CD4-positive, alpha-beta T cell treated with Interleukin-6 for 4 hours (primary cell): Measurements from ENCODE around the gene NOL9.

ENCODE experiments used
- DNase-seq: peaks from one replicate; pipeline ENCODE4 v3.0.0-alpha.2; 2020; ENCODE audit warnings: mixed read lengths

The NOL9 gene

DNA sequence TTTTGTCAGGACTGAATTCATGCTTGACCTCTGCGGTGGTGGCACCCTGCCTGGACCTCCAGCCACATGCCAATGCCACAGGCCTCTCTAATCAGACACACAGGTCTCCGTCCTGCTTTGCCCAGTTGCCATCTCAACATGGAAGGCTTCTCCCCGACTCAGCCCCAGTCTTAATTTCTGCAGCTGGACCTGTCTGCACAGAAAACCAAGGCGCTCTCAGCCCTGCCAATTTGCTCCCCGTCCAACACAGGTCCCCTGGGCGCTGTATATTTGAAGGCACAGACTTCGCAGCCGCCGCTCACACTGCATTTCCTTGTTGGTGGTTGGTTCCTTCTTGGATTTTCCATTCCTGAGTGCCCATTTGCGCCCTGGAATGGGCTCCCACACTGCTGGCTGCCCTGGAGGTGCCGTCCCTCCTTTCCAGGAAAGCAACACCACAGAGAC is 34.8 kb downstream of the NOL9 start:
- no peak for DNase-seq

DNA sequence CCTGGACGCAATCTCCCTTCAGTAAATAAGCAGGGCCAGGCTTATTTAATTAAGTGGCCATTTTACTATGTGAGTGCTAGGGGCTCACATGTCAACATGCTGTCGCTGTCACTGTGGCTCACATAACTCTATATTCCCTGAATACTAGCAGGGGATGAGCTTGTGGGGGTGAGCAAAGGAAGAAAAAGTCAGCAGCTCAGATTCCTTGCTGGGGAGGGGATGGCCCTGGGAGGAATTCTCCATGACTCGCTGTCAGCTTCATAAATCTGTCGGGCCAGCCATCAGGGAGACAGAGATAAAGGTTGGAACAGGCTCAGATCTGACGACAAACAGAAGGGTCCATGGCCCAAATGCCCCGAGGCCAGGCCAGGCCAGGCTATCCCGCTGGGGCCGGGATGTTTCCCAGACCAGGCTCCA is 36.9 kb downstream of the NOL9 start:
- no peak for DNase-seq

DNA sequence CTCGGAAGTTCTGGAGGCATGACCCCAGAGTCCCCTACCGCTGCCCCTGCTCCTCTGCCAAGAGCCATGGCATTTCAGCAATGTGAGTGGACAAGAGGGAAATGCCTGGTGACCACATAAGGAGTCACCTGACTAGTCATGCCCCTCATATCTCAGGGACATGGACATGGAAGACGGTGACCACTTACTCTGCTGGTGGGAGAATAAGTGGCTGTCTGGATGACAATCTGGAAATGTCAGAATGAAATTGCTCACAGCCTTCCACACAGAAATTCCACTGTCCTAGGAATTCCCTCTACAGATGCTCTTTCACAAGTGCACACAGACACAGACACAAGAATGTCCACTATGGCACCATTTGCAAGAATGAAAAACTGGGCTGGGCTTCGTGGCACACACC is 38.5 kb downstream of the NOL9 start:
- DNase-seq, result no peak

DNA sequence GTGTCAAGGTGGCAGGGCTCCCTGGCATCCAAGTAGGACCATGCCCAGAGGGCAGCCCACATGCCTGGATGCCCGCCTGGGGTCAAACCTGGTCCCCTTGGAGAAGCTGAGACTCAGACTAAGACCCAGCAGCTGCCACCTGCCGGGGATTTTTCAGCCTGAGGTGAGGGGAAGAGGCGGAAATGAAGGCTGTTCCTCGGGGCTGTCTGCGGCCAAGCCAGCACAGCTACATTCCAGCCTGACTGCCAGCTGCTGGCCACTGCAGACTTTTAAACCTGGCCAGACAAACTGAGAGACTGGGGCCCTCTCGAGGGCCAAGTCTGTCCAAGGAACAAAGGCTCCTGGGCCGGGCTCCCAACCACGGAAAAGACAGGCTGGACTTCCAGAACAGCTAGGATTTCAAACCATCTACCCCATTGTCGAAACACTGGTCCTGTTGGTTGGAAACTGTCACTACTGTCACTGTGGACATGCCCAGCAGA is 41.0 kb downstream of the NOL9 start:
- DNase-seq, result no peak

DNA sequence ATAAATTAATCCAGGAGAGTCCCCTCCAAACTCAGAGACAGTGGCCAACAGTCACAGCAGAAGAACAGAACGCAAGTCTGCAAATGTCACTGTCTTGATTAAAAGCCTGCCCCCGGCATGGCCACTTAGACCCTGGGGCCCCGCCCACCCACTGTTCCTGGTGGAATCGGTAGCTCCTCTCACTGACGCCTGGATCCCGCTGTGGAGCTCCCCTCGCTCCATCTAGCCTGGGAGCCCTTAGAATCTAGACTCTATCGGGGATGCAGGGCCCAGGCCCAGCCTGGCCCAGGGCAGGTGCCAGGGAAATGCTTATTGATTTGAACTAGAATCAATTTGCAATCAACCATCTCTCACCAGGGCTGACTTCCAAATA is 41.4 kb downstream of the NOL9 start:
- no peak for DNase-seq

DNA sequence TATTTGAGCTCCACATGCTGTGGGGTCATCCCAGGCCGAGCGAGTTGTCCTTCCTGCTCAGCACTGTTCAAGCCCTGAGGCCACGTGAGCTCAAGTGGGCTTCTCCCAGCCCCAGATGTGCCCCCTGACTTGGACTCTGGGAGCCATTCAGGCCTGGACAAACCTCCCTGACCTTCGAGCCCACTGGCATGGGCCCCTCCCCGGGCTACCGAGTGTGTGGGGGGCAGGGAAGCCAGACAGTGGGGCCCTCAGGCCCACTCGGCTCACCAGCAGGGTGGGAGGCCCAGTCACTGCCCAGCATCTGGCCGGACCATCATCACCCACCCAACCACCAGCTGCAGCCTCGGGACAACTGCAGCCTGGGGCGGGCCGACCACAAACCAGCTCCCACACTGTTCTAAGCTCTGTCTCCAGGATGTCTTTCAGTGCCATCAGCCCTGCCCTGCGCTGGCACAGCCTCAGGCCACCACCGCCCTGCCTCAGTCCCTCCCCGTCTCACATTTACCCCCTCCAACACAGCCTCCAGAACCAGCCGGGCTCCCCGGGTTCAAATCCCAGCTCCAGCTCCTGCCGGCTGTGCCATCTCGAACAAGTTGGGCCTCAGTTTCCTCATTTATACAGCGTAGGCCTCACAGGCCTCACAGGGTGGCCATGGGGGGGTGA is 41.9 kb downstream of the NOL9 start:
- DNase-seq, result no peak

DNA sequence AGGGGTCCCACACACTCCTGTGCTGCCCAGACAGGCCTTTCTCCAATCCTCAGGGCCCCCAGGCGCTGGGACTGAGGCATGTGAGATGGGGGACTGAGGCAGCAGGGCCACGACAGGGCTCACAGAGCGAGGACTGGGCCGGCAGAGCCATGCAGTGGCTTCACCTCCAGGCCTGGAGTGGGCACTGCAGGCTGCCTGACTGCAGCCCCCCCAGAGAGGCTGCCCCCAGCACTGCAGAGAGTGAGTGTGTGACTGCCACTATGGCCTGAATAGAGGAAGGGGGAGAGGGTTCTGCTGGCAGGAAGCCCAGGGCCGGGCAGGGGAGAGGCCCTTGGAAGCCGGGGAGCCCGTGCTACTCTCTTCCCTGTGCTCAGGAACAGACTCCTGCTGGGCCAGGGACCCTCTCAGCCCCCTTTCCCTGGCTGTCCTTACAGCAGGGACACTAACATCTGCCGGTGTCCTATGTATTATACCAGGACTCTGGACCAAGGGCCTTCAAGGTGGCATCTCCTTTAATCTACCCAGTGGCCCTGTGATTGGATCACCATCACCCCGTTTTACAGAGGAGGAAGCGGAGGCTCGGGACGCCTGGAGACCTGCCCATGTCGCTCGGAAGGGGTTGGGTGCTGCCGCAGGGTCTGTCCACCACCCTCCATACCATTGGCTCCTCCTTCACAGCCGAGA is 42.6 kb downstream of the NOL9 start:
- DNase-seq, result no peak

DNA sequence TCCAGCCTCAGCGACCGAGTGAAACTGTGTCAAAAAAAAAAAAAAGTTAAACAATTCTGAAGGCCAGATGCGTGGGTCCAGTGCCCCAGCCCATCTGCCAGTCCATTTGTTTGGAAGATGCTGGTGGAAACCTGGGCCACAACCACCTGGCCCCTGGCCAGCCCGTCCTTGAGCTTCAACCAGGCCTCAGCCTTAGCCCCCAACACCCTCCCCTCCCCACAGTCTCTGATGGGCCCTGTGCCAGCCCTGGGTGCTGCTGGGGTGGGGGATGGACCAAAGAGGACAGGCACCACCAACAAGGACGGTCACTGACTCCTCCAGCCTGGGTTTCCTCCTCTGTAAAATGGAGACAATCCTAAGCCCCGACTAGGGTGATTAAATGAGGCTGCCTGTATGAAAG is 43.3 kb downstream of the NOL9 start:
- DNase-seq, result no peak

DNA sequence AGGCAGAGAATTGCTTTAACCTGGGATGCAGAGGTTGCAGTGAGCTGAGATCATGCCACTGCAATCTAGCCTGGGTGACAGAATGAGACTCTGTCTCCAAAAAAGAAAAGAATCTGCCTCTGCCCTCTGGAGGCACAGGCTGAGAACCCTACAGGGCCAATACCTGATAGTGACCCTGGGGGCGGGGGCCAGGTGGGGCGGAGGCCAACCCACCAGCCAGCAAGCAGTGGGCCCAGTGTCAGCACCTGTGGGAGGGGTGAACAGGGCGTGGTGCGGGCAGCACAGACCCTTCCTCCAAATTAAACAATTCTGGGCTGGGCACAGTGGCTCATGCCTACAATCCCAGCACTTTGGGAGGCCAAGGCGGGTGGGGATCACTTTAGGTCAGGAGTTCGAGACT is 43.8 kb downstream of the NOL9 start:
- DNase-seq, result no peak

DNA sequence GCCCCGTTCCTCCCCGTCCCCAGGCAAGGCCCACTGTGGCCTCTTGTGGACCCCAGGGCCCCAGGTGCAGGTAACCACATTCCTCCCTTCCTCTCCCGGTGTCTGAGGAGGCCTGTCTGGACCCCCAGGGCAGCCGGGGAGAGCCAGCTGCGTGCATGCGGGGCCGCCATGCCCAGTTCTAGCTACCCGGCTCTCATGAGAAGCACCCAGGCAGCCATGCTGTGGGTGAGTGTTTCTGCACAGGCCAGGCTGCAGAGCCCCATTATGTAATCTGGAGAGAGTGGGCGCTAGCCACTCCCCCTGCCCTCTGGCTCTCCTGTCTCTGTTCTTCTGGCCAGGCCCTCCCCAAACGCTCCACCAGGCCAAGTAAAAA is 44.4 kb downstream of the NOL9 start:
- no peak for DNase-seq

DNA sequence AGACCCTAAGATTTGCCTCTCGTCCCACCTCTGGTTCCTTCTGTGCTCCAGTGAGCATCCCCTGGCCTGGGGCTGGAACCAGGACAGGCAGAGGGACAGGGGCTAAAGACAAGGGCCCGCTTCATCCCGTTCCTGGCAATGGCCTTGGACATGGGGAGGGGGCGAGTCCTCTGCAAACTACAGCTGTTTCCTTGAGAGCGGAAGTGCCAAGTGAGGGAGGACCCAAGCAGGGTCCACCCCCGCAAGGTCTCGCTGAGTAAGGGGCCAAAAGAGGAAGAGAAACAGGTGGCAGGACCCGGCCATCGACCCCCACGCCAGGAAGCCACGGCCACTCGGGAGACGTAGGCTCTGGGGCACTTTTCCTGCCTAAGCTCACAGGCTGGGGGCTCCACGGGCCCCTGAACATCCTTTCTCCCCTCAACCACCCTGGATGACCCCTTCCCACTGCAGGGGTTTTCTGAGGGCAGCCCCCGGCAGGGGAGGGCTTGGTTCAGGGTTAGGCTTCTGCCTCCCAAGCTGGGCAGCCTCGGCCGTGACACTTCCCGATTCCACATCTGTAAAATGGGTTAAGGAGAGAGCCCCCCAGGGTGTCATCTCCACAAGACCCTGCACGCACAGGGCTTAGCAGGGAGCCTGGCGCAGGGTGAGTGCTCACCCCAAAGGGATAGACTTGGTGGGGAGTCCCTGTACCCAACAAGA is 44.9 kb downstream of the NOL9 start:
- no peak for DNase-seq

DNA sequence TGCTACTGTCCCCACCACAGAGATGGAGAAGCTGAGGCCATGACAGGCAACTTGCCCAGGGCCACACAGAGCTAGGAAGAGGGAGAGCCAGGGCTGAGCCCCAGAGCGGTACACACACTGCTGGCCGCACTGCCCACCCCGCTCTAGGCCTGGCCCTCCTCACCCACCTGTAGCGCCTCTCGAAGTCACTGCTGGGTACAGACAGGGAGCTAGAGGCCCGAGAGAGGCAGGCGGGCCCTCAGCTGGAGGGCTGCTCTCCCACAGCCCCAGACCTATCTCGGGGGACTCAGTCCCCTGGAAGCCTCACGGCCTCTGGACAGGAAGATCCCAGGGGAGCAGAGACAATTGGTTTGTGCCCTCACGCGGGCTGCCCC is 45.5 kb downstream of the NOL9 start:
- no peak for DNase-seq

DNA sequence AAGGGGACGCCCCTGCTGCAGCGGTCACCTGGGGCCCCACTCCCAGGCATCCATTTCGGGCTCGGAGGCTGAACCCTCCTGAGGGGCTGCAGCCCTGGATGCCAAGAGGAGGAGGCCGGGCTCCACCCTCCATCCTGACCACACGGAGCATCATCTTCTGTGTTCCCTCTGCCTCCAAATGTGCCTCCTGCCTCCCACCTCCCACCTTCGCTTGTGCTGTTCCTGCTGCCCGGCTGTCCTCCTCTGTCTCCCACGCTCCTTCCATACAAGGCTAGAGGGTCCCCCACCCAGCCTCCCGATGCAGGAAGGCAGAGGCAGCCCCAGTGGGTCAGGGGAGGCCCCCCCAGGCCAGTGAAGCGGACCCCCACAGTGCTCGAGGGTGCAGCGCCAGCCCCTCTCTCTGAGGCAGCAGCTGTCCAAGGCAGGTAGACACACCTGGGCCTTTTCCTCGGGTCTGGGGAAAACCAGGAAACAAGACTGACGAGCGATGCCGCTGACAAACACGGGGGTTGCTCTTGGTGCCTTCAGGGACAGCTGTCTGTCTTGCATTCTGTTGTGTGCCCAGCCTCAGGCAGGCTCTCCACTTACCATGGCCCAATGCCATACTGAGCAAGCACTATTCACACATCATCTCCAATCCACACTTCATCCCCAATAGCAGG is 46.0 kb downstream of the NOL9 start:
- DNase-seq, result no peak

DNA sequence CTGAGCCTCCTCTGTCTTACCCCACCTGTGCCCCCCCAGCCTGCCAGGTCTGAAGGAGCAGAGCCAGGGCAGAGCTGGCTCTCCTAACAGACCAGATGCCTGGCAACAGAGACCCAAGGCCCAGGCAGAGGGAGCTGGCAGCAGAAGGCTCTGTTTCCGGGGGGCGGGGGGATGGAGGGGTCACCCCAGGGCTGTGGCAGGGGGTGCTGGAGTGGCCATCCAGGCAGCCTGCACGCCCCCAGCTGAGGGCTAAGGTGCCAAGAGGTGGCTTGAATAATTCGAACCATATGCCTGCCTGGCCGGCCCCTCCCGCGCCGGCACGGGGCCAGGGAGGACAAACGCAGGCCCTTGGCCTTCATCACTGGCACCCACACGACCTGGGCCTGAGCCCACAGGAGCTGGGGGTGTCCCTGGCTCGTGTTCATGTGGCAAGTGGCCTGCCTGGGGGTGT is 46.8 kb downstream of the NOL9 start:
- DNase-seq, result no peak

DNA sequence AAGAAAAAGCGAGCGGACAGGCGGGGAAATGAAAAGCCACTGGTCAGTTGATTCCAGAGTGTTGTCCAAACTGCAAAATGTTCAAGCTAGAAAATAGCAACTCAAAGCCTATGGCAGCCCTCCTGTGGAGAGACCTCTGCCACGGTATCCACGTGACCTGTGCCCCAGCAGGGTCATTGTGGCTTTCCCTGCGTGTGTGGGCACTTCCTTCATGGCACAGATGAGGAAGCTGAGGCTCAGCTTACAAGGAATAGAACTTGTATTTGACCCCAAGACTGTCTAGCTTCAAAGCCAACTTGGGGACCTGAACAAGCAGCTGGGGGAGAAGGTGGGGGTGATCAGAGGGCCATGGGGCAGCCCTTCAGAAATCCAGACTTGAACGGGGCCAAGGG is 47.3 kb downstream of the NOL9 start:
- DNase-seq, result no peak

DNA sequence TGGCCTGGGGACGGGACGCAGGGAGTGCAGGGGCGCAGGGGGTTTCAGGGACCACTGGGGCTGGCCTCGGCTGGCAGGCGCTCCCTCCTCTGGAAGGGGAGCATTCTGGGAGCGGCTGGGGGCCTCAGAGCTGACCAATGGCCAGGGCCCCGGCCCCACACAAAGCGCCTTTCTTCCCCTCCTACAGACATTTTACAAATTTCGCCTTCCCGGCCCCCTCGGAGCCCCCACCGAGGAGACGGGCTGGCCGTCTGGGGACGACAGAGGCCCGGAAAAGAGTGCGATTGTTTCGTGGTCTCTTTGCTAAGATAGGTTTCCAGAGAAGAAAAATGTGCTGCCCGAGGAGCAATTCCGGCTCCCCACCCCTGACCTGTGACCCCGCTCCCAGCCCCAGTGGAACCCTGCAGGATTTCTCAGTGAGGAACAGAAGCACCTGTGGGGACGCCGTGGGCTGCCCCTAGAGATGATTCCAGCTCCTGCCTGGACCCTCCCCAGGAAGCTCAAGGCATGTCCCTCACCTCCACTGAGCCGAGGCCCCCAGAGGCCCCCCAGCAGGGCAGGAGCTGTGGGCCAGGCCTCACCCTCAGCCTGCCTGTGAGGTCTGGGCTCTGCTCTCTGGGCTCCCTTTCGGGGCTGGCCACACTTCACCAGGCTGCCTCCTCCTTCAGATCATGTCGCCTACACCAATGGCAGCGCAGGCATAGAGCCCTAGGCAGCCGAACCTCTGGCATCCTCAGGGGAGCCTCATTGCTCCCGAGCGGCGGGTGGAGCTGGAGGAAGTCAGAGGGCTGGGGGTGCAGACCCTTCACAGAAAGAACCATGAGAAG is 47.9 kb downstream of the NOL9 start:
- no peak for DNase-seq

DNA sequence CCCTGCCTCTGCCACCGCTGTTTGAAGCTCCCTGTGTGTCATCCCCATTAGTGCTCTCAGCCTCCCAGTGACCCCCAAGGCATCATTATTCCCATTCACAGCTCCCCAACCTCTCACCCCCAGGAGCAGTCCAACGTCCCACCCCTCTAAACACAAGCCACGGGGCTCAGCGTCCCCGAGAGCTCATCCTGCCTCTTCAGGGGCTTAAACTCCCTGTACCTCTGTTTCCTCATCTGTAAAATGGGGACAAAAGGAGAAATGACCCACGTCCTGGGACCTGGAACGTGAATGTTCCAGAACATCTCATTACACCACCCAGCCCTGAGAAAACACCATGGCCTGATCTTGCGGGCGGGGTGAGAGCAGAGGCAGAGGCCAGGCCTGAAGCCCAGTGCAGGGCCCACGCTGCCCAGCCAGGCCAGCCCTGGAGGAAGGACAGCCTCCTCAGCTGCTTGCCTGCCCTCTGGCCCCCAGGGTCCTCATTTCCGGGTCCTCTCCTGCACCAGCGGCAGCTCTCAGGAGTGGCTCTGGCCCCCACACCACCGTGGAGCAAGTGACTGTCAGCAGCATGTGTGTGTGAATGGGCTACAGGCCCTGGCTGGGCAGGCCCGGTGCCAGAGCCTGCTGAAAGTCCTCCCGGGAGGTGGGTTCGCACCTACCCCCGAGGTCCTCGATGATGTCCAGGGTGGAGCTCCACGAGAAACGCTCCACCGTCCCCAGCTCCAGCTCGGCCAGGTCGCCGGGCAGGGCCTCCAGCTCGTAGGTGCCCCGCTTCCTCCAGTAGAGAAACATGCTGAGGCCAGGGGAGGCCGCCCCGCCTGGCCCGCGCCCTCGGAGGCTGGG is 48.7 kb downstream of the NOL9 start:
- DNase-seq, result no peak

DNA sequence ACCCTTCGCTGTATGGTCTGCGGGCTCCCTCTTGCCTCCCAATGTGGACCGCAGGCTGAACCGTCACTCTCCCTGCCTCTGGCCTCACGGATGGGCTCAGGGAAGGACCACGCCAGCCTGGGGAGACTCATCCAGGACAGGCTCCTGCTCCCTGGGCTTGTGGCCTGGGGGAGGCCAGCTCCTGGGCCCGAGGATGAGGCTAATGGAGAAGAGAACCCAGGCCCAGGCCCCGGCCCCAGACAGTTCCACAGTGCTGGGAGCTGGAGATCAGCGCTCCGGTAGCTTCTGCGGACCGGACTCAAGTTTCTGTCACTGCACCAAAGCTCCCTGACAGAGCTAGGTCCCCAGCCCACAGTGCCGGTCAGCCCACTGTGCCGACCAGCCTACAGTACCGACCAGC is 49.4 kb downstream of the NOL9 start:
- DNase-seq, result no peak

DNA sequence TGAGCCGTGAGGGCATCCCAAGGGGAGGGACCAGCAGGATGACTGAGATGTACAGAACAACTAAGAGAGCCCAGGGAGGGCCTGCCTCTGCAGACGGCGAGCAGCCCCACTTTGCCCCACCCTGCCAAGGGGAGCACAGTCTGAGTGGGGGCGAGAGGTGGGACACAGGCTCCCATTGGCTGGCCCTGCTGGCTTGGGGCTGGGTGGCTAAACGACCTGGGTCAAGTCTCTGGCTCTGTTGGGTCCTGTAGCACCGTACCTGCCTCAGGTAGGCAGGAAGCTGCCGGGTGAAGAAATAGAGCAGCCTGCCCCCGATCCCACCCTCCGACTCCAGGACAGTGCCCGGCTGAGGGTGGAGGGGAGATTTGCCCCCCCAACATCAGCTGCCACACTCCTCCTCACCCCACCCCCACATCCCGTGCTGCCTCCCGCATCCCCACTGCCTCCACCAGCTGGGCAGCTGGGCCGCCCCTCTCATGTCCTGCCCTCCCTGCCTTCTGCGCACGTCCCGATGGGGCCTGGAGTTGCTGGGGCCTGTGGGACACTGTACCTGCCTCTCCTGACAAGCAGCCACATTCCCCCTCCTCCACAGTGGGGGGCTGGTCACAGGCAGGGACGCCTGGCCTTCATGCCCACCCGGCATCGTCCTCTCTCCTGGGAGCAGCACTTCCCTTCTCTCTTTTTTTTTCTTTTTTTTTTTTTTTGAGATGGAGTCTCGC is 50.3 kb downstream of the NOL9 start:
- DNase-seq, result no peak

DNA sequence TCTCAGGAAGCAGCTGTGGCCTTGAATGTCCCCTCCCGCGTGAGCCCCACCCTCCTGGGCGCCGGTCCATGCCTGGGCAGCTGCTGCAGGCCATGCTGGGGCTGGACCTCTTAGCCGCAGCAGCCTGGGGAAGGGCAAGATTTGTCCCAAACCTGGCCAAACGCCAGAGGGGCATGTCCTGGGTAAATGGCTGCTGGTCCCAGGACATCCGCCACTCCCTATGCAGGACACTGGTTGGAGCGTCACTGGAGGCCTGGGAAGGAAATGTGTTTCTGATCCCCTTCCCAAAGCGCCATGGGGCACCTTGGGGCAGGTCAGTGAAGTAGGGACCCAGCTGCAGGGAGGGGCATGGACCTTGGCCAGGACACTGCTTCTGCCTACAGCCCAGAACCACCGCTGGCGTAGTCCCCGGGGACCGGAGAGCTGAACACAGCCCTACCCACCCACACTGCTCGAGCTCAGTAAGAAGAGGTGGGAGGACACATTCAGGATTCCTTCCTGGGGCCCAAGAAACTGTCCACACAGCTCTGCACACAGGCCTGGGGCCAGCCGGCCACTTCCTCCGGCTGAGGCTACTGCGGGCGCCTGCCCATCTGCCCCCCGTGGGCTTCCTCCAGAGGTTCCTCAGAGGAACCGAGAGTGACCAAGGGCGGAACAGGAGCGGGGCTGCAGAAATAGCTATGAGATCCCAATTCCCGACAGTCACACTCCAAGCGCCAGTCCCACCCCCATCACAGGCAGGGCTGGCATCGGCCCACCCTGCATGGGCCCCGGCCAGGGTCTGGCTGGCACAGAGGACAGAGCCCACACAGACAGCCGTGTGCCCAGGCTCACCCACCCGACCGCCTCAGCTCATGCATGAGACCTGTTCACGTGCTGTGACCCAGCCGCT is 52.1 kb downstream of the NOL9 start:
- DNase-seq, result no peak
